ENCODE results near the gene CHPF.

CHPF gene

GRCh38 chr2:219567131-219567530 lies 23.5 kb upstream of the CHPF start:
- no peak for DNase-seq (ENCODE audit: low read depth, low spot score)
- TF ChIP-seq CTCF (IDR thresholded peaks at IDR 0.05; ENCODE audit: low read depth, low read length), result no peak
- in situ Hi-C loops (cut with HindIII; ENCODE audit: low sequenced_read_pairs), result no loop called here
- no peak overlapping the region for H3K4me3 ChIP-seq (ENCODE audit: low read depth, low read length)

DNA sequence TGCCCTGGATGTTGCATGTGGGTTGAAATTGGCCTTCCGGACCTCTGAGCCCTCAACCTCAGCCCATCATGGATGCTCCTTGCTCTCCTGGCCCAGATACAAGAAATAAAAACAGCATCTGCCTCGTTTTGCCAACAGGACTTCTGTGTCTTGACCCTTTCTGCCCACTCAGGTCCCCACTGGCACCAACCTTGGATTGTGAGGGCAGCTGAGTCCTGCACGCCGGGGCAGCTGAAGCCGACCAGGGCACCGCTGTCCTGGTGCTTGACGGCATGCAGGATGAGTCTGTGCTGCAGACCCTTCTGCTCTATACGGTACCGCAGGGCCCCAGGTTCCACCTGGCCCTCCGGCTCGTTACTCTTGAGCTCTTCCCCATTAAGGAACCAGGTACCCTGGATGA lies 23.0 kb upstream of the CHPF start:
- in situ Hi-C loops (cut with HindIII; ENCODE audit: low sequenced_read_pairs), result no loop called here
- no peak for TF ChIP-seq CTCF (IDR thresholded peaks at IDR 0.05; ENCODE audit: low read depth, low read length)

DNA sequence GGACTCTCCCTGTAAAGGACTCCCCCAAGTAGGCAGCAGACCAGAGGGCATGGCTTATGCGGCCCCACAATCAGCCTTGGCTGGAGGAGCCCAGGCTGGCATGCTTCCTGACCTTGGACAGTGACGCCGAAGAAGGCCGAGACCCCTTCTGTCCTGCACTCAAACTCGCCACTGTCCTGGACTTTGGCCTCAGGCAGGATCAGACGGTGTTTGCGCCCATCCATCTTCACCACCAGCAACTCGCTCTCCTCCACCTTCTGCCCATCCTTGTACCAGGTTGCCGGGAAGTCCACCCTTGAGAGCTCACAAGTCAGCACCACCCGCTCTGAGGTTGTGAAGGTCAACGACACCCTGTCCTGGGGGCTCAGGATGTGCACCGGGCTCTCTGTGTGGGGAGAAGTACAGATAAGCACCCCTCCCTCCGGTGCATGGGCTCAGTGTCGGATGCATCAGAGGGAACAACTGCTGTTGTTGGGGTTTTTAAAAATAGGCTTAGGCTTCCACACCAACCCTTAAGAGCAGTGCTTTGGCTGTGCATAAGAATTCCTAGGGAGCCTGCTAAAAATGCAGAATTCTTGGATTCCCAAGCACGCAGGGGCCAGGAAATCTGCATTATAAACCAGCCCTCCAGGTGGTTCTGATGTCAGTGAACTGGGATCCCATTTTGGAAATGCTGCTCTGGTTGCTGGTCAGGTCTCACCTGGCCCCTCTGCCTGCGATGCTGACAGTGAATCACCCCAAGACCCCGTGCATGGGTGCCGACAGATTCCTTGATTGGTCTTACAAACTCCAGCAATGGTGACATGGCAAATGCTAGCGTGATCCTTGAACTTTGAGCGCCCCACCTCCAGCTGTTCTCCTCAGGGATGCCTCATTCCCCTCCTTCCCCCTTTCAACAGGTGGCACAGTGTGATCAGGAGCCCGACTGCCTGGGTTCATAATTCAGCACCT lies 21.8 kb upstream of the CHPF start:
- no peak for DNase-seq (ENCODE audit: low read depth, low spot score)
- H3K4me3 ChIP-seq (ENCODE audit: low read depth, low read length), result no peak overlapping the region
- in situ Hi-C loops (cut with HindIII; ENCODE audit: low sequenced_read_pairs), result no loop called here
- TF ChIP-seq CTCF (IDR thresholded peaks at IDR 0.05; ENCODE audit: low read depth, low read length), result no peak

More for the DNA sequence above, 23.0 kb upstream of the CHPF start:
- H3K4me3 ChIP-seq (ENCODE audit: low read depth, low read length), result no peak overlapping the region
- no peak for DNase-seq (ENCODE audit: low read depth, low spot score)

- no peak for TF ChIP-seq CTCF (IDR thresholded peaks at IDR 0.05; ENCODE audit: low read depth, low read length)
- no peak for DNase-seq (ENCODE audit: low read depth, low spot score)
- H3K4me3 ChIP-seq (ENCODE audit: low read depth, low read length), result no peak overlapping the region
- in situ Hi-C loops (cut with HindIII; ENCODE audit: low sequenced_read_pairs), result no loop called here
Observed at GRCh38 chr2:219563271-219563928, 19.8 kb upstream of the CHPF start.

DNA sequence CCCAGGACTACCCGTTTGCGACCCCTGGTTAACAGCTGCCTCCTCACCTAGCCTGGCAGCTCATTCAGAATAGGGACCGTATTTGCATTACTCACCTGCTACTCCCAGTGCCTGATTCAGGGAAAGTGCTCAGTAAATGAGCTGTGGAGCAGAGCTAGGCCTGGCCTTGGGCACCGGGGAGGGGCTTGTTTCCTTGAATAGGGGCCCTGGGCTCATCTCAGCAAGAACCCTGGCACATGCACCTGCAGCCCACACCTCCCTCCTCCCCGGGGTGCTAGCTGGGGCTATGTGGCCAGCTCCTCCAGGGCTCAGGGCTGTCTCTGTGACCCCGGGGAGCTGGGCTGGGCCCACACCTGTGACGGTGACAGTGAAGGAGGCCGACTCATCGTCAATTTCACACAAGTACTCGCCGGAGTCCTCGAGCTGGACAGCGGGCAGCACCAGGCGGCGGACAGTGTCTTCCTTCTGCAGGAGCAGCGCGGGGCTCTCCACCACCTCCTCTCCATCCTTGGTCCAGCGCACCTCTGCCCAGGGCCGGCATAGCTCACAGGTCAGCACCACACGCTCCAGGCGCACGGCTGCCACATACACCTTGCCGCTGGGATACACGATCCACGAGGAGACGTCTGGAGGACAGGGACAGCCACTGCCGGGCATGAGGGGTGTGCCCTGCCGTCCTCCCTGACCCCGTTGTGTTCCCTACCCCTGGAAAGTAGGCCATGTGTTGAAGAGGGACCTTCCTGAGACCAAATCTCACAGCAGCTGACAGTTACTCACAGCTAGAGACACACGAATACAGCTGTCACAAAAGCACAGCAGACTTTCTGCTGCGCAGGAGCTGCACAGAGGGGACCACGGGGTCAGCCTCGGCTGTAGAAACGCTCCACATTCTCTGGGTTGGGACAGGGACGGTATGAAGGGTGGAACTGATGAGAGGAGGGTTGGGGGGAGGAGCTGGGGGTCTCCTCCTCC lies 18.7 kb upstream of the CHPF start:
- TF ChIP-seq CTCF (IDR thresholded peaks at IDR 0.05; ENCODE audit: low read depth, low read length), result no peak
- in situ Hi-C loops (cut with HindIII; ENCODE audit: low sequenced_read_pairs), result no loop called here

More for the DNA sequence above, 18.7 kb upstream of the CHPF start:
- H3K4me3 ChIP-seq (ENCODE audit: low read depth, low read length), result no peak overlapping the region
- DNase-seq (ENCODE audit: low read depth, low spot score), result no peak
